ENCODE results near the gene FOXRED1.
A peak's percentile ranks its signal among the peaks of the same experiment; 100 is the strongest.

Gene FOXRED1

GRCh38 chr11:126265811-126266210, 3.1 kb upstream of the FOXRED1 start:
- no peak overlapping the region for H3K4me3 ChIP-seq (ENCODE audit: low read length)
- peak; percentile 32 for DNase-seq (ENCODE audit: low read depth, low spot score)

- no peak for DNase-seq (ENCODE audit: low read depth, low spot score)
- peak overlapping the region; percentile 94 for H3K4me3 ChIP-seq (ENCODE audit: low read length)
Measured at GRCh38 chr11:126267650-126268049, 1.3 kb upstream of the FOXRED1 start.

- peak overlapping the region; percentile 94 for H3K4me3 ChIP-seq (ENCODE audit: low read length)
- DNase-seq (ENCODE audit: low read depth, low spot score) = no peak
Measured at GRCh38 chr11:126268361-126268707, 620 bp upstream of the FOXRED1 start.

- DNase-seq (ENCODE audit: low read depth, low spot score) = no peak
- no peak overlapping the region for H3K4me3 ChIP-seq (ENCODE audit: low read length)
Measured at GRCh38 chr11:126277322-126277721, 8.4 kb downstream of the FOXRED1 start.

DNA sequence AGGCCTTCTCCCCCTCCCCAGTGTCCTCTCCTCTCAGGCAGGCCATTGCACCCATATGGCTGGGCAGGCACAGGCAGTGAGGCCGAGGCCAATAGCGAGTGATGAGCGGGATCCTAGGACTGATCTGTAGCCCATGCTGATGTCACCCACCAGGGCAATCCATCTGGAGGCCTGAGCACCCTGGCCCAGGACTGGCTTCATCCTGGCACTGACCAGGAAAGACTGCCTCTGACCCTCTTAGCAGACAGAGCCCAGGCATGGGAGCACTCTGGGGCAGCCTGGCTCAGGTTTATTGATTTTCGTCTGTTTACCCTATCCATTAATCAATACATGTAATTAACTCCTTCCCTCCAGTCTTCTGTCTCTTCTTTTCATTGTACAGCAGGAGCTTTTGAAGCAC, 8.8 kb downstream of the FOXRED1 start:
- no peak overlapping the region for H3K4me3 ChIP-seq (ENCODE audit: low read length)
- no peak for DNase-seq (ENCODE audit: low read depth, low spot score)

DNA sequence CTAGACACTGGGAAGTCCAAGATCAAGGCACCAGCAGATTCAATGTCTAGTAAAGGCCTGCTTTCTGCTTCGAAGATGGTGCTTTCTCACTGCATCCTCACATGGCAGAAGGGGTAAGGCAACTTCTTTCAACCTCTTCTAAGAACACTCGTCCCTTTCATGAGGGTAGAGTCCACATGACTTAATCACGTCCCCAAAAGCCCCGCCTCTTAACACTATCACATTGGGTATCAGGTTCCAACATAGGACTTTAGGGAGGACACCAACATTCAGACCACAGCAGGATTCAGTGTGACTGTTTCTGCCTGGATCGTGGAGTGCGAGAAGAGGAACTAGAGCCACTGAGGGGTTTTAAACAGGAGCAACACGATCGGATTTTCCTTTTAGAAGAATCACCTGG, 10.2 kb downstream of the FOXRED1 start:
- no peak for DNase-seq (ENCODE audit: low read depth, low spot score)
- H3K4me3 ChIP-seq (ENCODE audit: low read length) = no peak overlapping the region

DNA sequence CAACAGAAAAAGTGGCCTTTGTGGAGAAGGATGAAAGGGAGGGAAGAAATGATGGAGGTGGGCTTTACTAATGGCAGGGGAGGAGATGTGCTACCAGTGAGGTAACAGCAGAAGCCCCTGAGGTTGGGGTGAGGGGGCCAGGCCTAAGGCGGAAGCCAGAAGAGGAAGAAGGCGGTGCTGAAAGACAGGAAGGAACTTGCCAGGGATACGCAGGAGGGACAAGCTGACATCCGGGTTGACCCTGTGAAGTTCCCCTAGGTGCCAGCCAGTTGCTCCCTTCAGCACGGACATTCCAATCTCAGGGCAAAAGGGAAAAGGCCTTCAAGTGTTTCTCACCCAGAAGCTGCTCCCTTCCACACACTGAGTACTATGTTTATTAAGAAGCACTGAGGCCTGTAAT, 11.6 kb downstream of the FOXRED1 start:
- no peak overlapping the region for H3K4me3 ChIP-seq (ENCODE audit: low read length)
- DNase-seq (ENCODE audit: low read depth, low spot score) = no peak

DNA sequence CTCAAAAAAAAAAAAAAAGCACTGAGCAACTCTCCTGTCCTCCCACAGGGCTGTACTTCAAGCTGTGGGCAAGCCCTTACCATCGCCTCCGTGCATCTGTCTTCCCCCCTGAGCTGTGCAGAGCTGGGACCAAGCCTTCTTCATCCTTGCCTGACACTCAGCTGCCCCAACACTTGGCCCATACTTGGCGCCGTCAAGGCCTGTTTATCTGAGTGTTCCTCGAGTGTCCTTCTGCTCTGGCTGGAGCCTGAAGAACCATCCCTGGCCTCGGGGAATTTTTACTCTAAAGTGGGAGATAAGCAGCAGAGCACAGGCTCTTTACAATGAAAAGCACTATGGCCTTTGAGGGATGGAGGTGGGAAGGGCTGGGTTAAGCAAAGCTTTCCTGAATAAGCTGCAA, 12.3 kb downstream of the FOXRED1 start:
- no peak overlapping the region for H3K4me3 ChIP-seq (ENCODE audit: low read length)
- no peak for DNase-seq (ENCODE audit: low read depth, low spot score)

GRCh38 chr11:126281666-126282175, 12.8 kb downstream of the FOXRED1 start:
- no peak for DNase-seq (ENCODE audit: low read depth, low spot score)
- H3K4me3 ChIP-seq (ENCODE audit: low read length) = no peak overlapping the region

DNA sequence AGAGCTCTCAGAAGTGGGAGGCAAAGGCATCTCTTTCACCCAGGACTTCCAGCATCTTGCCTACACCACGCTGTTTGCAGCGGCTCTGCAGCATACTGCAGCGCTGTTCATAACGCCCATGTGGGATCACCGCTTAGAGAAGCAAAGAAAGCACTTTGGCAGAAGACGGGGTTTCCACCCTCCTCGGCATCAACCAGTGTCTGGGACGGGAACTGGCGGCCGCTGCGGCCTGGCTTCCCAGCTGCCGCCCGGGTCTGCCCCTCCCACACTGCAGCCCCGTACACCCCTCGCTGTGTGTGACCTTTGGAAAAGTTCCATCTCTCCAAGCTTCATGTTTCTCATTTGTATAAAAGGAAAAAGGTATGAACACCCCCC, 13.4 kb downstream of the FOXRED1 start:
- H3K4me3 ChIP-seq (ENCODE audit: low read length) = no peak overlapping the region
- DNase-seq (ENCODE audit: low read depth, low spot score) = no peak

DNA sequence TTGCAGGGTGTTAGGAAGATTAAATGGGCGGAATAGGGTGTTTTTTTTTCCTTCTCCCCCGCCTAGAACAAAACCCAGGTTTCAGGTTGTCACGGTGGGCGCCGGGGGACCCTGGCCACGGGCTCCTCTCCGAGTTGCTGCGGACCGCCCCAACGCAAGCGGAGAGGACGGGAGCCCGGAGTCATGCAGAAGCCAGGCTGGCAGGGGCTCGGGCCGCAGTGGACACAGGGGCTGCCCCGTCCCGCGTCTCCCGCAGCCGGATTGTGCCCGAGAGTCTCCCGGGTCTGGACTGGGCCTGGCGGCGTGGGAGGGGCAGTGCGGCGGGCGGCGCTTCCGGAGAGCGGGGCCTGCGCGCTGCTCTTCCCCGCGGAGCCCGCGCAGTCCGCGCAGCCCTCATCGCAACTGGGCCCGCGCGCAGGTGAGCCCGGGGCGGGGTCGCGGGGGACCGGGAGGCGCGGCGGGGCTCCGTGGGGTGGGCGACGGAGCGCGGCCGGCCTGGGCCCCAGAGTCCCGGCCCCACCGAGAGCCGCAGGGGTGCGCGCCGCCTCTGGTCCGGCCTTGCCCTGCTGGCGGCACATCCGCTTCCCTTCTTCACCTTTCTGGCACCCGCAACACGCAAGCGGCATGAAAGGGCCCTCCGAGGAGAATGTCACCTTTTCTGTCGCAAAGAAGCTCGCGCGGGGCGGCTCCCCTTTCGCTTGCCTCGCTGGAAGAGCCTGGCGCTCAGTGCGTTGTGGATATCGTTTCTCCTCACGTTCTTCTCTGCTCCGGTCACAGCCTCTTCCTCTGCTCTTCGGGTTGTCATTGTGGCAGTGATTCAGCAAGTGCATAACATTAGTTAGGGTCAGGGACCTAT, 14.0 kb downstream of the FOXRED1 start, which contains the start of gene TIRAP:
TIRAP (plus strand) TSS at position 358 of the 856 bp plus-strand sequence. CDS start 7,802 bp downstream, outside the sequence.
- H3K4me3 ChIP-seq (ENCODE audit: low read length) = peak within 1 kb of the TSS; percentile 61
- DNase-seq (ENCODE audit: low read depth, low spot score) = no peak

DNA sequence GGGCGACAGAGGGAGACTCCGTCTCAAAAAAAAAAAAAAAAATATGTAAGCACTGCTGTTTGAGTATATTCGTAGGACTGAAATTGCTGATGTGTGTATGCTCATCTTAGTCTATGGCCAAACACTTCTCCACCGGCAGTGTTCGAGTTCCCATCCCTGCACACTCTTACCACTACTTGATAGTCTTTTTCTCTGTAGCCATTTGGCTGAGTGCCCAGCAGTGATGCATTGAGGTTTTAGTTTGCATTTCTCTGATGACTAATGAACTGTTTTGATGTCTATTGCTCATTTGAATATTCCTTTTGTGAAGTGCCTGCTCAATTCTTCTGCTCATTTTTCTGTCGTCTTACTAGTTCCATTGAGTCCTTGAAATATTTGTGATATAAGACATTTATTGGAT, 15.9 kb downstream of the FOXRED1 start:
- DNase-seq (ENCODE audit: low read depth, low spot score) = peak; percentile 58
- no peak overlapping the region for H3K4me3 ChIP-seq (ENCODE audit: low read length)

DNA sequence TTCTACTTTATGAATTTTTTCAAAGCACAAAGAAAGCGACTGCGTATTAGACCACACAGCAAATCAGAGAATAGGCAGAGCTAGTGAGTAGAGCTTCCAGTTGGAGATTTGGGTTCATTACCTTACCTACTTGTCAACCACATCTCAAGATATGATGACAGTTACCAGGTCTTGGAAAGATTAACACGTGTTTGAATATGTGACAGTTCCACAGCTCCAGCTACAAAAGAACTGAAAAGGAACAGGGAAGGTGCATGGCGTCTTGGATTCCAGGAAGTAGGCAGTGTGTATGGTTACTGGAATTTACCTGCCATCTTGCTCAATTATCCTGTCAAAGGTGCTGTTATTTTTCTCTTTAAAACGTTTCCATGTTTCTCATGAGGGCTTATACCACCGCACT, 19.3 kb downstream of the FOXRED1 start:
- DNase-seq (ENCODE audit: low read depth, low spot score) = no peak
- H3K4me3 ChIP-seq (ENCODE audit: low read length) = no peak overlapping the region

DNA sequence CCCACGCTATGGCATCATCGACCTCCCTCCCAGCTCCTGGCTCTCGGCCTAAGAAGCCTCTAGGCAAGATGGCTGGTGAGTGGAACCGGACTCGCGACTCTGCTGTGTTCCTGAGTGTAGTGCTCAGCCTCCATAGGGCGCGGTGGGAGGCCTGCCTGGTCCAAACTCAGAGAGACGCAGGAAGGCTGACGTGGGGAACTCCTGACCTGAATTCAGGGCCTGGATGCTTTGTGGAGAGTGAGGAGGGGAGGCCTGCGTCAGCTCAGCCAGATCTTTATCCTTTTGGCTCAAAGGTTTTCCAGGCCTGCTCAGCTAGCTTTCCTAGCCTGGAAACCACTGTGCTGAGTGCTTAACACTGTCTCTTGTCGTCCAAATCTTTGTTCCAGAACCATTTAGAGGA, 21.9 kb downstream of the FOXRED1 start:
- no peak for DNase-seq (ENCODE audit: low read depth, low spot score)
- H3K4me3 ChIP-seq (ENCODE audit: low read length) = no peak overlapping the region

DNA sequence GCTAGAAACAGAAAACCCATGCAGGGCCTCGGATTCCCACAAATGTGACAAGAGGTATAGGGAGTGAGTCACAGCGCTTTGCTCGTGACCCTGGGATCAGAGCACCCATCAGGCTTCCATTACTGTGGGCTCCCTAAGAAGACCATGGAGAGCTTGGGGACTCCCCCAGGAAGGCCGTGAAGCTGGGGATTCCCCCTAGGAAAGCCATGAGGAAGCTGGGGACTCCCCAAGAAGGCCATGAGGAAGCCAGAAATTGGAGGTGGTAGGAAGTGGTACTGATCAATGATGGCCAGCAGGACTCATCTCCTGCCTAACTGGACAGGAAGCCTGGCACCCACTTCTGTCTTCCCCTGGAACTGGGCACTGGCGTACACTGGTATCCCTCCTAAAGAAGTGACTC, 24.8 kb downstream of the FOXRED1 start:
- H3K4me3 ChIP-seq (ENCODE audit: low read length) = no peak overlapping the region
- DNase-seq (ENCODE audit: low read depth, low spot score) = no peak

- H3K4me3 ChIP-seq (ENCODE audit: low read length) = no peak overlapping the region
- DNase-seq (ENCODE audit: low read depth, low spot score) = no peak
Measured at GRCh38 chr11:126297004-126297403, 28.1 kb downstream of the FOXRED1 start.

- DNase-seq (ENCODE audit: low read depth, low spot score) = peak; percentile 73
- H3K4me3 ChIP-seq (ENCODE audit: low read length) = peak within 1 kb of the TSS; percentile 88
Measured at GRCh38 chr11:126303623-126304456, 34.9 kb downstream of the FOXRED1 start, which contains the start of gene DCPS. TSS of gene DCPS (plus strand) at chr11:126304060. CDS start at chr11:126304081, 21 bp downstream.

GRCh38 chr11:126304457-126305075, 35.6 kb downstream of the FOXRED1 start:
- peak overlapping the region; percentile 88 for H3K4me3 ChIP-seq (ENCODE audit: low read length)
- no peak for DNase-seq (ENCODE audit: low read depth, low spot score)

- no peak for DNase-seq (ENCODE audit: low read depth, low spot score)
- no peak overlapping the region for H3K4me3 ChIP-seq (ENCODE audit: low read length)
Measured at GRCh38 chr11:126305699-126306098, 36.7 kb downstream of the FOXRED1 start.

GRCh38 chr11:126307706-126308105, 38.8 kb downstream of the FOXRED1 start:
- peak; percentile 56 for DNase-seq (ENCODE audit: low read depth, low spot score)
- H3K4me3 ChIP-seq (ENCODE audit: low read length) = no peak overlapping the region

Measured in Jurkat, Clone E6-1 (cell line).